ENCODE data around the gene FAM156B.
"Not testable (repeated sequence)": the region's sequence is repeated elsewhere in the genome, so short reads cannot be mapped to it uniquely, and the experiment has no call there.

Gene FAM156B

DNA sequence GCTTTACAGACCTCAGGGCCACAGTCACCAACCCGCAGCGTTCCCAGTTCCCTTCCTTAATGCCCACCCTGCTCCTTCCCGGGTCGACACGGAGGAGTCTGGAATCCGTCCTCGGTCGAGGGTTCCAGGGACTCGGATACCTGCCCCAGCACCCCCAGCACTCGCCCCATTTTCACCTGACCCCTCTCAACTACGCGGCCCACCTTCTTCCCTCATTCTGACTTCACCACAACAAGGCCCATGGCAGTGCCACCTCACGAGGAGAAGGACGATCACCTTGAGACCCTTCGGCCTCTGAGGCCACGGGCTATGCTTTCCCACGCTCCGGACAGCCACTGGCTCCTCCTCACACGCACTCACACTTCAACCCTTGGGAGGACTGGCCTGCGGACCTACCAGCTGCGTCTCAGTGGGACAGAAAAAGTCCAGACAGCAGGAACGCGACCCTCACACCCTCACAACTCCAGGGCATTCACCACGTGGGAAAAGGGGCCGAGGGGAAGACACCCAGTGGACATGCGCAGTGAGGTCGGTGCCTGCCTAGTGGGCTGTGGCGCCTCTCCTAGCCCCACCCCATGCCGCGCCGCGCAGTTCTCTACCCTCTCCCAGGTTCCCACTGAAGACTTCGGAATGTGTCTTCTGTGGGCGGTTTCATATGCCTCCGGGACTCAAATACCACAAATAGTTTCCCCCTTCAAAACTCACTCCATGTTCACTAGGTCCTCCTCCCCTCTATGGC, 29.4 kb upstream of the FAM156B start, which contains the start of gene XAGE3:
XAGE3 (minus strand) TSS at position 474 of the 739 bp plus-strand sequence. CDS start 950 bp downstream, outside the sequence.
- Histone ChIP-seq H4K20me1 (ENCODE audit: insufficient read depth, low read length) (no peaks in the 10 kb centered on the region), H3K9me3 (ENCODE audit: insufficient read depth, low read length) (no peaks in the 10 kb centered on the region), H3K9ac (ENCODE audit: low read length) (no peak within 1 kb of the TSS), H2AFZ (ENCODE audit: low read depth, low read length) (no peak within 1 kb of the TSS), H3K4me3 (ENCODE audit: low read length) (no peak within 1 kb of the TSS), H3K27ac (ENCODE audit: low read length) (no peak within 1 kb of the TSS), H3K27me3 (ENCODE audit: low read depth, low read length) (no peaks in the 10 kb centered on the region), H3K79me2 (ENCODE audit: low read length) (no peaks in the 10 kb centered on the region), H3K4me1 (ENCODE audit: low read length) (no peaks in the 10 kb centered on the region), H3K4me2 (ENCODE audit: low read length) (no peak within 1 kb of the TSS), H3K36me3 (replicated peaks; ENCODE audit: low read depth, low read length) (no peaks in the 10 kb centered on the region)
- TF ChIP-seq EZH2phosphoT487 (IDR thresholded peaks at IDR 0.05; ENCODE audit: low read depth) = no peak
- TF ChIP-seq, protein P1, sequence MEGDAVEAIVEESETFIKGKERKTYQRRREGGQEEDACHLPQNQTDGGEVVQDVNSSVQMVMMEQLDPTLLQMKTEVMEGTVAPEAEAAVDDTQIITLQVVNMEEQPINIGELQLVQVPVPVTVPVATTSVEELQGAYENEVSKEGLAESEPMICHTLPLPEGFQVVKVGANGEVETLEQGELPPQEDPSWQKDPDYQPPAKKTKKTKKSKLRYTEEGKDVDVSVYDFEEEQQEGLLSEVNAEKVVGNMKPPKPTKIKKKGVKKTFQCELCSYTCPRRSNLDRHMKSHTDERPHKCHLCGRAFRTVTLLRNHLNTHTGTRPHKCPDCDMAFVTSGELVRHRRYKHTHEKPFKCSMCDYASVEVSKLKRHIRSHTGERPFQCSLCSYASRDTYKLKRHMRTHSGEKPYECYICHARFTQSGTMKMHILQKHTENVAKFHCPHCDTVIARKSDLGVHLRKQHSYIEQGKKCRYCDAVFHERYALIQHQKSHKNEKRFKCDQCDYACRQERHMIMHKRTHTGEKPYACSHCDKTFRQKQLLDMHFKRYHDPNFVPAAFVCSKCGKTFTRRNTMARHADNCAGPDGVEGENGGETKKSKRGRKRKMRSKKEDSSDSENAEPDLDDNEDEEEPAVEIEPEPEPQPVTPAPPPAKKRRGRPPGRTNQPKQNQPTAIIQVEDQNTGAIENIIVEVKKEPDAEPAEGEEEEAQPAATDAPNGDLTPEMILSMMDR (IDR thresholded peaks at IDR 0.05; ENCODE audit: low read depth, low read length) = no peak

DNA sequence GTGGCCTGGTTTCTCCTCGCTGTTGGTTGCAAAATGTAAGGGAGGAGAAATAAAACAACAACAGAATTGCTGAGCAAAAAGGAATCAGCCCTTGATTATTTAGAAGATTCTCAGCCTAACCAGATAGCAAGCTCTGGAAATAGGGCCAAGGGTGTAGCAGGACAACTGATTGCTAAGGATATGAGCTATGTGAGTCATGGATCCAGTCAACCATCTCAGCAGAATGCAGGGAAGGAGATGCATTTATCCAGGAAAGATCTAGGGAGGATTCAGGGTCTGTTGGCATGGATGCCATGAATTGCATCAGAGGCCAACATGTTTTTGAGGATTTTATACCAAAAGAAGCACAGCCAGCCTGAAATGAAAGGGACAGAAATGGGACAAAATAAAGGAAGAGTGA, 27.1 kb upstream of the FAM156B start:
- Histone ChIP-seq H3K4me2 (ENCODE audit: low read length) (no peak overlapping the region), H2AFZ (ENCODE audit: low read depth, low read length) (no peak overlapping the region), H4K20me1 (ENCODE audit: insufficient read depth, low read length) (no peaks in the 10 kb centered on the region), H3K27ac (ENCODE audit: low read length) (no peak overlapping the region), H3K27me3 (ENCODE audit: low read depth, low read length) (no peaks in the 10 kb centered on the region), H3K79me2 (ENCODE audit: low read length) (no peaks in the 10 kb centered on the region), H3K36me3 (replicated peaks; ENCODE audit: low read depth, low read length) (no peaks in the 10 kb centered on the region), H3K9ac (ENCODE audit: low read length) (no peak overlapping the region), H3K4me1 (ENCODE audit: low read length) (no peaks in the 10 kb centered on the region), H3K9me3 (ENCODE audit: insufficient read depth, low read length) (no peaks in the 10 kb centered on the region), H3K4me3 (ENCODE audit: low read length) (no peak overlapping the region)
- TF ChIP-seq EZH2phosphoT487 (IDR thresholded peaks at IDR 0.05; ENCODE audit: low read depth) = no peak
- TF ChIP-seq, protein P1 (IDR thresholded peaks at IDR 0.05; ENCODE audit: low read depth, low read length) = no peak

GRCh38 chrX:52873825-52874224, 23.3 kb upstream of the FAM156B start:
- not testable (repeated sequence) for H3K27ac ChIP-seq (ENCODE audit: low read length); H3K79me2 ChIP-seq (ENCODE audit: low read length)

GRCh38 chrX:52874661-52875060, 22.5 kb upstream of the FAM156B start:
- no peaks in the 10 kb centered on the region for H3K9me3 ChIP-seq (ENCODE audit: insufficient read depth, low read length)
- H3K4me2 ChIP-seq (ENCODE audit: low read length) = no peak overlapping the region
- H3K79me2 ChIP-seq (ENCODE audit: low read length) = no peaks in the 10 kb centered on the region
- no peaks in the 10 kb centered on the region for H3K4me1 ChIP-seq (ENCODE audit: low read length)
- TF ChIP-seq, protein P1 (IDR thresholded peaks at IDR 0.05; ENCODE audit: low read depth, low read length) = no peak
- no peak for TF ChIP-seq EZH2phosphoT487 (IDR thresholded peaks at IDR 0.05; ENCODE audit: low read depth)
- no peaks in the 10 kb centered on the region for H4K20me1 ChIP-seq (ENCODE audit: insufficient read depth, low read length)
- no peaks in the 10 kb centered on the region for H3K36me3 ChIP-seq (replicated peaks; ENCODE audit: low read depth, low read length)
- H3K27ac ChIP-seq (ENCODE audit: low read length) = no peak overlapping the region
- no peak overlapping the region for H3K4me3 ChIP-seq (ENCODE audit: low read length)
- no peak overlapping the region for H2AFZ ChIP-seq (ENCODE audit: low read depth, low read length)
- H3K9ac ChIP-seq (ENCODE audit: low read length) = no peak overlapping the region
- no peaks in the 10 kb centered on the region for H3K27me3 ChIP-seq (ENCODE audit: low read depth, low read length)

More at GRCh38 chrX:52873825-52874224, 23.3 kb upstream of the FAM156B start:
- not testable (repeated sequence) for H3K4me3 ChIP-seq (ENCODE audit: low read length); H3K27me3 ChIP-seq (ENCODE audit: low read depth, low read length); H3K4me1 ChIP-seq (ENCODE audit: low read length); H3K36me3 ChIP-seq (replicated peaks; ENCODE audit: low read depth, low read length); H3K9ac ChIP-seq (ENCODE audit: low read length); H3K9me3 ChIP-seq (ENCODE audit: insufficient read depth, low read length); H3K4me2 ChIP-seq (ENCODE audit: low read length); H4K20me1 ChIP-seq (ENCODE audit: insufficient read depth, low read length); H2AFZ ChIP-seq (ENCODE audit: low read depth, low read length)

DNA sequence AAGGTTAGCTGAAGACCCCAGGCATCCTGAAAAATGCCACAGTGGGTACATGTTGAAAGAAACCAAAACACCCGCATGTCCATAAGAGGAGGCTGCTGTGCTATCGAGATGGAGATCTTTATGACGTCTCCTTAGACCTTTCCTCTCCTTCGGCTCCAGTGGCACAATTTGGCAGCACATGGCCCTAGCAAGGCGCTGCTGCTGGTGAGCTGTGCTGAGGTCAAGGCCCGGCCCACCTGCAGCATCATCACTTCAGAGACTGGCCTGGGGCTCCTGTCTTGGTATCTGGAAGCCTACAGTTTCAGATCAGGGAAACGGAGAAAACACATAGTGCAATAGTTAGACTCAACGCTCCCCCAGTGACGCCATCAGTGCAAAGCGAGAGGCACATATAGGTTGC, 21.7 kb upstream of the FAM156B start:
- H3K4me3 ChIP-seq (ENCODE audit: low read length); H2AFZ ChIP-seq (ENCODE audit: low read depth, low read length); H3K9ac ChIP-seq (ENCODE audit: low read length); H3K27me3 ChIP-seq (ENCODE audit: low read depth, low read length); H3K4me2 ChIP-seq (ENCODE audit: low read length); H3K36me3 ChIP-seq (replicated peaks; ENCODE audit: low read depth, low read length); H3K27ac ChIP-seq (ENCODE audit: low read length); H3K9me3 ChIP-seq (ENCODE audit: insufficient read depth, low read length); H3K79me2 ChIP-seq (ENCODE audit: low read length); H4K20me1 ChIP-seq (ENCODE audit: insufficient read depth, low read length); H3K4me1 ChIP-seq (ENCODE audit: low read length): not testable (repeated sequence)

- H3K9me3 ChIP-seq (ENCODE audit: insufficient read depth, low read length); H2AFZ ChIP-seq (ENCODE audit: low read depth, low read length); H4K20me1 ChIP-seq (ENCODE audit: insufficient read depth, low read length); H3K4me2 ChIP-seq (ENCODE audit: low read length); H3K4me3 ChIP-seq (ENCODE audit: low read length); H3K9ac ChIP-seq (ENCODE audit: low read length); H3K27ac ChIP-seq (ENCODE audit: low read length); H3K4me1 ChIP-seq (ENCODE audit: low read length); H3K27me3 ChIP-seq (ENCODE audit: low read depth, low read length); H3K79me2 ChIP-seq (ENCODE audit: low read length); H3K36me3 ChIP-seq (replicated peaks; ENCODE audit: low read depth, low read length): not testable (repeated sequence)
Observed at GRCh38 chrX:52876386-52876785, 20.7 kb upstream of the FAM156B start.

GRCh38 chrX:52887459-52887858, 9.7 kb upstream of the FAM156B start:
- H3K27ac ChIP-seq (ENCODE audit: low read length); H3K27me3 ChIP-seq (ENCODE audit: low read depth, low read length); H3K4me2 ChIP-seq (ENCODE audit: low read length); H3K4me3 ChIP-seq (ENCODE audit: low read length); H3K9ac ChIP-seq (ENCODE audit: low read length); H3K9me3 ChIP-seq (ENCODE audit: insufficient read depth, low read length); H4K20me1 ChIP-seq (ENCODE audit: insufficient read depth, low read length); H3K79me2 ChIP-seq (ENCODE audit: low read length); H3K36me3 ChIP-seq (replicated peaks; ENCODE audit: low read depth, low read length); H2AFZ ChIP-seq (ENCODE audit: low read depth, low read length); H3K4me1 ChIP-seq (ENCODE audit: low read length): not testable (repeated sequence)

Data from OCI-LY3 (cell line).